HEK293 (cell line): Measurements from ENCODE around the gene ZRANB1.

Experiments used
- CTCF ChIA-PET: fragments of 350-600 bp; formaldehyde crosslinking; extraction: SDS; loops from one replicate; lab custom pipeline; 2021; ENCODE audit warnings: antibody characterized with exemption; lab: Yijun Ruan, JAX
- POLR2A ChIA-PET: fragments of 300-600 bp; formaldehyde crosslinking; extraction: SDS; loops from one replicate; lab custom pipeline; 2020; ENCODE audit warnings: antibody characterized with exemption, inconsistent platforms; lab: Yijun Ruan, JAX
- H3K27ac ChIP-seq: fragments of 200-500 bp; sonication (Bioruptor generic); 2 replicates; pipeline ENCODE4 v1.5.1; 2014; ENCODE audit warnings: low read depth, low read length, control low read depth, inconsistent platforms; ENCODE audit errors: extremely low read depth
- H3K36me3 ChIP-seq, 2 experiments: fragments of 200-500 bp in 1 of 2; sonication (Bioruptor generic) in 1 of 2; 1 replicate in 1 of 2; 2 replicates in 1 of 2; pipeline ENCODE4 v1.5.1; 2014 to 2017; ENCODE audit warnings: inconsistent platforms in 2 of 2, low read length in 2 of 2; ENCODE audit not compliant: control insufficient read depth in 2 of 2, insufficient read depth in 1 of 2
- H3K4me1 ChIP-seq: fragments of 200-500 bp; sonication (Bioruptor generic); 2 replicates; pipeline ENCODE4 v1.5.1; 2014; ENCODE audit warnings: mild to moderate bottlenecking, low read length, inconsistent platforms; ENCODE audit not compliant: control insufficient read depth, insufficient read depth
- H3K4me3 ChIP-seq: 2 replicates; pipeline ENCODE4 v1.5.1; 2011; ENCODE audit warnings: low read depth, mild to moderate bottlenecking, control low read depth, low read length, moderate library complexity
- H3K9me3 ChIP-seq: fragments of 200-500 bp; sonication (Bioruptor generic); 2 replicates; pipeline ENCODE4 v1.5.1; 2014; ENCODE audit warnings: low read depth, low read length, inconsistent platforms; ENCODE audit not compliant: control insufficient read depth, insufficient read depth
- BCL11A ChIP-seq: fragments of 450-650 bp; formaldehyde crosslinking; IDR thresholded peaks from 2 replicates; pipeline ENCODE4 v1.5.1; 2016; ENCODE audit warnings: low read depth, missing biosample characterization, missing genetic modification characterization
- BCL11B ChIP-seq: fragments of 450-650 bp; formaldehyde crosslinking; IDR thresholded peaks from 2 replicates; pipeline ENCODE4 v1.5.1; 2016; ENCODE audit warnings: low read depth, missing biosample characterization, missing genetic modification characterization
- GLIS1 ChIP-seq: fragments of 450-650 bp; formaldehyde crosslinking; IDR thresholded peaks from 2 replicates; pipeline ENCODE4 v1.5.1; 2016; ENCODE audit warnings: missing biosample characterization, missing genetic modification characterization
- HOXD13 ChIP-seq: sonication (generic); formaldehyde crosslinking; IDR thresholded peaks from 2 replicates; pipeline ENCODE4 v1.8.0; 2022; ENCODE audit warnings: missing genetic modification reagents, borderline replicate concordance
- IKZF3 ChIP-seq: fragments of 450-650 bp; IDR thresholded peaks from 2 replicates; pipeline ENCODE4 v1.5.0; 2018; ENCODE audit warnings: missing biosample characterization, mild to moderate bottlenecking, missing genetic modification characterization, moderate library complexity
- PATZ1 ChIP-seq: fragments of 450-650 bp; formaldehyde crosslinking; IDR thresholded peaks from 2 replicates; pipeline ENCODE4 v1.5.1; 2016; ENCODE audit warnings: missing biosample characterization, missing genetic modification characterization
- SP3 ChIP-seq: fragments of 450-650 bp; formaldehyde crosslinking; IDR thresholded peaks from 2 replicates; pipeline ENCODE4 v1.5.1; 2016; ENCODE audit warnings: missing biosample characterization, missing genetic modification characterization
- YY1 ChIP-seq: fragments of 450-650 bp; formaldehyde crosslinking; IDR thresholded peaks from 2 replicates; pipeline ENCODE4 v1.5.1; 2018; ENCODE audit warnings: missing biosample characterization, missing genetic modification characterization
- ZBTB17 ChIP-seq: fragments of 450-650 bp; formaldehyde crosslinking; IDR thresholded peaks from 2 replicates; pipeline ENCODE4 v1.5.1; 2016; ENCODE audit warnings: missing biosample characterization, missing genetic modification characterization
- ZFHX2 ChIP-seq: fragments of 450-650 bp; formaldehyde crosslinking; conservative IDR thresholded peaks from 2 replicates; pipeline ENCODE4 v1.5.1; 2016; ENCODE audit warnings: missing biosample characterization, missing genetic modification characterization
- ZFP37 ChIP-seq: fragments of 450-650 bp; formaldehyde crosslinking; IDR thresholded peaks from 2 replicates; pipeline ENCODE4 v1.5.1; 2016; ENCODE audit warnings: missing biosample characterization, missing genetic modification characterization
- ZNF155 ChIP-seq: fragments of 450-650 bp; formaldehyde crosslinking; IDR thresholded peaks from 2 replicates; pipeline ENCODE4 v1.5.1; 2016; ENCODE audit warnings: missing biosample characterization, missing genetic modification characterization
- ZNF311 ChIP-seq: fragments of 450-650 bp; formaldehyde crosslinking; IDR thresholded peaks from 2 replicates; pipeline ENCODE4 v1.5.1; 2017; ENCODE audit warnings: missing biosample characterization, missing genetic modification characterization, borderline replicate concordance
- ZNF335 ChIP-seq: fragments of 450-650 bp; formaldehyde crosslinking; conservative IDR thresholded peaks from 2 replicates; pipeline ENCODE4 v1.5.1; 2016; ENCODE audit warnings: missing biosample characterization, missing genetic modification characterization
- ZNF366 ChIP-seq: fragments of 450-650 bp; formaldehyde crosslinking; conservative IDR thresholded peaks from 2 replicates; pipeline ENCODE4 v1.5.1; 2016; ENCODE audit warnings: missing biosample characterization, missing genetic modification characterization
- ZNF394 ChIP-seq: fragments of 450-650 bp; formaldehyde crosslinking; IDR thresholded peaks from 2 replicates; pipeline ENCODE4 v1.5.1; 2016; ENCODE audit warnings: missing biosample characterization, missing genetic modification characterization, mild to moderate bottlenecking, moderate library complexity, borderline replicate concordance
- ZNF404 ChIP-seq: fragments of 450-650 bp; formaldehyde crosslinking; IDR thresholded peaks from 2 replicates; pipeline ENCODE4 v1.5.1; 2017; ENCODE audit warnings: missing biosample characterization, missing genetic modification characterization
- ZNF473 ChIP-seq: fragments of 450-650 bp; formaldehyde crosslinking; IDR thresholded peaks from 2 replicates; pipeline ENCODE4 v1.5.1; 2017; ENCODE audit warnings: missing biosample characterization, missing genetic modification characterization
- ZNF76 ChIP-seq: fragments of 450-650 bp; formaldehyde crosslinking; IDR thresholded peaks from 2 replicates; pipeline ENCODE4; 2016; ENCODE audit warnings: low read depth, missing biosample characterization, missing genetic modification characterization, borderline replicate concordance
- ZNF791 ChIP-seq: fragments of 450-650 bp; formaldehyde crosslinking; IDR thresholded peaks from 2 replicates; pipeline ENCODE4 v1.5.1; 2016; ENCODE audit warnings: missing biosample characterization, missing genetic modification characterization
- ZSCAN30 ChIP-seq: fragments of 450-650 bp; IDR thresholded peaks from 2 replicates; pipeline ENCODE4 v1.5.1; 2018; ENCODE audit warnings: missing biosample characterization, mild to moderate bottlenecking, missing genetic modification characterization, moderate library complexity
- TF ChIP-seq, protein P1 (sequence below): fragments of 450-650 bp; formaldehyde crosslinking; IDR thresholded peaks from 2 replicates; pipeline ENCODE4 v1.5.1; 2016; ENCODE audit warnings: missing biosample characterization, missing genetic modification characterization
- TF ChIP-seq, protein P2 (sequence below): fragments of 450-650 bp; formaldehyde crosslinking; IDR thresholded peaks from 2 replicates; pipeline ENCODE4 v1.5.1; 2016; ENCODE audit warnings: missing biosample characterization, missing genetic modification characterization
- TF ChIP-seq, protein P3 (sequence below): fragments of 450-650 bp; formaldehyde crosslinking; IDR thresholded peaks from 2 replicates; pipeline ENCODE4 v1.5.1; 2016; ENCODE audit warnings: missing biosample characterization, missing genetic modification characterization

The ZRANB1 gene

GRCh38 chr10:124917428-124918190, 24.3 kb upstream of the ZRANB1 start (continued):
- peak; percentile 59 for TF ChIP-seq SP3 (tag by site-specific recombination)
- peak; percentile 37 for TF ChIP-seq PATZ1
- TF ChIP-seq IKZF3 (tag by site-specific recombination), result no peak
- peak; percentile 67 for TF ChIP-seq ZNF335 (tag by site-specific recombination)
- no peak for TF ChIP-seq ZNF791

GRCh38 chr10:124918191-124918830, 23.6 kb upstream of the ZRANB1 start:
- POLR2A ChIA-PET, result interaction anchor here (2.1 kb wide), 1 partner anchor 127 kb away, joined by 6 read pairs; the partner anchor contains the start of gene EEF1AKMT2
- H3K27ac ChIP-seq, result peak overlapping the region; percentile 93; the same call in 1 of the 2 replicates
- no peaks in the 10 kb centered on the region for H3K4me1 ChIP-seq
- no peaks in the 10 kb centered on the region for H3K9me3 ChIP-seq
- no peak for TF ChIP-seq ZNF311
- TF ChIP-seq, protein P1, sequence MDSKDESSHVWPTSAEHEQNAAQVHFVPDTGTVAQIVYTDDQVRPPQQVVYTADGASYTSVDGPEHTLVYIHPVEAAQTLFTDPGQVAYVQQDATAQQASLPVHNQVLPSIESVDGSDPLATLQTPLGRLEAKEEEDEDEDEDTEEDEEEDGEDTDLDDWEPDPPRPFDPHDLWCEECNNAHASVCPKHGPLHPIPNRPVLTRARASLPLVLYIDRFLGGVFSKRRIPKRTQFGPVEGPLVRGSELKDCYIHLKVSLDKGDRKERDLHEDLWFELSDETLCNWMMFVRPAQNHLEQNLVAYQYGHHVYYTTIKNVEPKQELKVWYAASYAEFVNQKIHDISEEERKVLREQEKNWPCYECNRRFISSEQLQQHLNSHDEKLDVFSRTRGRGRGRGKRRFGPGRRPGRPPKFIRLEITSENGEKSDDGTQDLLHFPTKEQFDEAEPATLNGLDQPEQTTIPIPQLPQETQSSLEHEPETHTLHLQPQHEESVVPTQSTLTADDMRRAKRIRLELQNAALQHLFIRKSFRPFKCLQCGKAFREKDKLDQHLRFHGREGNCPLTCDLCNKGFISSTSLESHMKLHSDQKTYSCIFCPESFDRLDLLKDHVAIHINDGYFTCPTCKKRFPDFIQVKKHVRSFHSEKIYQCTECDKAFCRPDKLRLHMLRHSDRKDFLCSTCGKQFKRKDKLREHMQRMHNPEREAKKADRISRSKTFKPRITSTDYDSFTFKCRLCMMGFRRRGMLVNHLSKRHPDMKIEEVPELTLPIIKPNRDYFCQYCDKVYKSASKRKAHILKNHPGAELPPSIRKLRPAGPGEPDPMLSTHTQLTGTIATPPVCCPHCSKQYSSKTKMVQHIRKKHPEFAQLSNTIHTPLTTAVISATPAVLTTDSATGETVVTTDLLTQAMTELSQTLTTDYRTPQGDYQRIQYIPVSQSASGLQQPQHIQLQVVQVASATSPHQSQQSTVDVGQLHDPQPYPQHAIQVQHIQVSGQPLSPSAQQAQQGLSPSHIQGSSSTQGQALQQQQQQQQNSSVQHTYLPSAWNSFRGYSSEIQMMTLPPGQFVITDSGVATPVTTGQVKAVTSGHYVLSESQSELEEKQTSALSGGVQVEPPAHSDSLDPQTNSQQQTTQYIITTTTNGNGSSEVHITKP (tag by site-specific recombination), result peak; percentile 4; the same call in 1 of the 2 replicates
- peak; percentile 56 for TF ChIP-seq ZNF76 (tag by site-specific recombination)
- no peak for TF ChIP-seq ZNF473 (tag by site-specific recombination)
- no peak for TF ChIP-seq ZFHX2 (tag by site-specific recombination)
- TF ChIP-seq, protein P2, sequence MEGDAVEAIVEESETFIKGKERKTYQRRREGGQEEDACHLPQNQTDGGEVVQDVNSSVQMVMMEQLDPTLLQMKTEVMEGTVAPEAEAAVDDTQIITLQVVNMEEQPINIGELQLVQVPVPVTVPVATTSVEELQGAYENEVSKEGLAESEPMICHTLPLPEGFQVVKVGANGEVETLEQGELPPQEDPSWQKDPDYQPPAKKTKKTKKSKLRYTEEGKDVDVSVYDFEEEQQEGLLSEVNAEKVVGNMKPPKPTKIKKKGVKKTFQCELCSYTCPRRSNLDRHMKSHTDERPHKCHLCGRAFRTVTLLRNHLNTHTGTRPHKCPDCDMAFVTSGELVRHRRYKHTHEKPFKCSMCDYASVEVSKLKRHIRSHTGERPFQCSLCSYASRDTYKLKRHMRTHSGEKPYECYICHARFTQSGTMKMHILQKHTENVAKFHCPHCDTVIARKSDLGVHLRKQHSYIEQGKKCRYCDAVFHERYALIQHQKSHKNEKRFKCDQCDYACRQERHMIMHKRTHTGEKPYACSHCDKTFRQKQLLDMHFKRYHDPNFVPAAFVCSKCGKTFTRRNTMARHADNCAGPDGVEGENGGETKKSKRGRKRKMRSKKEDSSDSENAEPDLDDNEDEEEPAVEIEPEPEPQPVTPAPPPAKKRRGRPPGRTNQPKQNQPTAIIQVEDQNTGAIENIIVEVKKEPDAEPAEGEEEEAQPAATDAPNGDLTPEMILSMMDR (tag by site-specific recombination), result peak; percentile 29; the same call in 1 of the 2 replicates
- no peak for TF ChIP-seq ZNF394 (tag by site-specific recombination)
- peak; percentile 43; the same call in 1 of the 2 replicates for TF ChIP-seq BCL11B
- TF ChIP-seq ZFP37 (tag by site-specific recombination), result 0 out of 2 replicates have a peak, but pooled peaks have one; percentile 0
- TF ChIP-seq ZNF404 (tag by site-specific recombination), result no peak
- no peak for TF ChIP-seq ZSCAN30 (tag by site-specific recombination)
- TF ChIP-seq YY1 (tag by site-specific recombination), result no peak
- TF ChIP-seq, protein P3, sequence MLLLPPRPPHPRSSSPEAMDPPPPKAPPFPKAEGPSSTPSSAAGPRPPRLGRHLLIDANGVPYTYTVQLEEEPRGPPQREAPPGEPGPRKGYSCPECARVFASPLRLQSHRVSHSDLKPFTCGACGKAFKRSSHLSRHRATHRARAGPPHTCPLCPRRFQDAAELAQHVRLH (tag by site-specific recombination), result 0 out of 2 replicates have a peak, but pooled peaks have one; percentile 13
- peak; percentile 68 for TF ChIP-seq ZBTB17 (tag by site-specific recombination)
- no peak for TF ChIP-seq ZNF155
- no peak for TF ChIP-seq ZNF366 (tag by site-specific recombination)
- 0 out of 2 replicates have a peak, but pooled peaks have one; percentile 26 for TF ChIP-seq GLIS1 (tag by site-specific recombination)
- TF ChIP-seq BCL11A (tag by site-specific recombination), result no peak
- TF ChIP-seq HOXD13, result no peak
- TF ChIP-seq, all 188 proteins: peak for 8
- H3K36me3 ChIP-seq, result peaks cover 0 to 4% of the 10 kb centered on the region in 2 experiments; a peak in 2 of 3 replicates
- CTCF ChIA-PET, result interaction anchor here (0.6 kb wide), 1 partner anchor 23 kb away, joined by 6 read pairs; no protein-coding TSS in a partner anchor
- H3K4me3 ChIP-seq, result peak overlapping the region; percentile 83
